ENCODE data around the gene LETM1. TPM values are rescaled to one million over a fixed set of nuclear protein-coding genes. Genes with fewer than 3 reads are reported as not detected.

The LETM1 gene
- total RNA-seq, 1 donor from 2014 or later, result 46.1 TPM

DNA sequence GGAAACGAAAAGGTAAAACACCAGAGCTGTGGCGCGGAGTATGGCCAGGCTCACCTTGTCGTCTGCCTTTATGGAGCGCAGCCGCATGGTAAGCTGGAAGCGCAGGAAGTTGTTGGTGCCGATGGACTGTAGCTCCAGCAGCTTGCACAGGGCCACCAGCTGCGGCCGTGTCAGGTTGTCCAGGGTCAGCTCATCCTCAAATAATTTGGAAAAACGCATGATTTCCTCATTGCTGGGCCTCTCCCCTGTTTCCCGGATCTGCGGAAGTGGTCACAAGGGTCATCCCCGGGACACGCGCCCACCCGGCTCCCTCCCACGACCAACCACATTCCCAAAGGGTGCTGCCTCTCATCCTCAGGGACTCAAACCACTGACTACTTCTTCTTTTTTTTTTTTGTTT, 23.3 kb downstream of the LETM1 start:
- TF ChIP-seq, protein P1, sequence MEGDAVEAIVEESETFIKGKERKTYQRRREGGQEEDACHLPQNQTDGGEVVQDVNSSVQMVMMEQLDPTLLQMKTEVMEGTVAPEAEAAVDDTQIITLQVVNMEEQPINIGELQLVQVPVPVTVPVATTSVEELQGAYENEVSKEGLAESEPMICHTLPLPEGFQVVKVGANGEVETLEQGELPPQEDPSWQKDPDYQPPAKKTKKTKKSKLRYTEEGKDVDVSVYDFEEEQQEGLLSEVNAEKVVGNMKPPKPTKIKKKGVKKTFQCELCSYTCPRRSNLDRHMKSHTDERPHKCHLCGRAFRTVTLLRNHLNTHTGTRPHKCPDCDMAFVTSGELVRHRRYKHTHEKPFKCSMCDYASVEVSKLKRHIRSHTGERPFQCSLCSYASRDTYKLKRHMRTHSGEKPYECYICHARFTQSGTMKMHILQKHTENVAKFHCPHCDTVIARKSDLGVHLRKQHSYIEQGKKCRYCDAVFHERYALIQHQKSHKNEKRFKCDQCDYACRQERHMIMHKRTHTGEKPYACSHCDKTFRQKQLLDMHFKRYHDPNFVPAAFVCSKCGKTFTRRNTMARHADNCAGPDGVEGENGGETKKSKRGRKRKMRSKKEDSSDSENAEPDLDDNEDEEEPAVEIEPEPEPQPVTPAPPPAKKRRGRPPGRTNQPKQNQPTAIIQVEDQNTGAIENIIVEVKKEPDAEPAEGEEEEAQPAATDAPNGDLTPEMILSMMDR (IDR thresholded peaks at IDR 0.05; ENCODE audit: unreplicated experiment), result no peak
- Mint-ChIP-seq H3K27ac (no peak overlapping the region), H3K27me3 (no peaks in the 10 kb centered on the region), H3K4me1 (ENCODE audit: low read depth) (no peaks in the 10 kb centered on the region), H3K36me3 (ENCODE audit: insufficient read depth) (peaks cover 31% of the 10 kb centered on the region), H3K9me3 (ENCODE audit: low read depth) (peaks cover 7% of the 10 kb centered on the region), H3K4me3 (ENCODE audit: low read depth) (no peak overlapping the region)
- DNase-seq (ENCODE audit: low spot score, unreplicated experiment), result no peak

DNA sequence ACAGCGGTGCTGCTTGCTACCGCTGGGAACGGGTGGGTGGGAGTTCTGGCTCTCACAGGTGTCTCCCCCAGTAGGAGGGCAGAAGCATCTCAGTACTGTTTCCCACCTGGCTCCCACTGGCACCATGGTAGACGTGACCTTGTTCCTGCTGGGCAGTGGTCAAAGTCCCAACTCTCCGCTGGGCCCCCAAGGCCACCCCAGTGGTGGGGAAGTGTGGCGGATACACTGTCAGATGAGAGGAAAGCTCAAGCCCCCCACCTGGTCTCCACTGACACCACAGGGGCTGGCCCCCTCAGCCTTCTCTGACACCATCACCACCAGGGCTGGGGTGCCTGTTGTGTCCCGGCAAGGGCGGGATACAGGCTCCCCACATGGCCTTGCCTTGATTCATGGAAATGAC, 24.6 kb downstream of the LETM1 start:
- Mint-ChIP-seq H3K27me3 (no peaks in the 10 kb centered on the region), H3K4me1 (ENCODE audit: low read depth) (no peaks in the 10 kb centered on the region), H3K4me3 (ENCODE audit: low read depth) (no peak overlapping the region), H3K36me3 (ENCODE audit: insufficient read depth) (peaks cover 33% of the 10 kb centered on the region), H3K27ac (peak overlapping the region; percentile 54), H3K9me3 (ENCODE audit: low read depth) (peaks cover 7% of the 10 kb centered on the region)
- TF ChIP-seq, protein P1 (IDR thresholded peaks at IDR 0.05; ENCODE audit: unreplicated experiment), result no peak
- no peak for DNase-seq (ENCODE audit: low spot score, unreplicated experiment)

DNA sequence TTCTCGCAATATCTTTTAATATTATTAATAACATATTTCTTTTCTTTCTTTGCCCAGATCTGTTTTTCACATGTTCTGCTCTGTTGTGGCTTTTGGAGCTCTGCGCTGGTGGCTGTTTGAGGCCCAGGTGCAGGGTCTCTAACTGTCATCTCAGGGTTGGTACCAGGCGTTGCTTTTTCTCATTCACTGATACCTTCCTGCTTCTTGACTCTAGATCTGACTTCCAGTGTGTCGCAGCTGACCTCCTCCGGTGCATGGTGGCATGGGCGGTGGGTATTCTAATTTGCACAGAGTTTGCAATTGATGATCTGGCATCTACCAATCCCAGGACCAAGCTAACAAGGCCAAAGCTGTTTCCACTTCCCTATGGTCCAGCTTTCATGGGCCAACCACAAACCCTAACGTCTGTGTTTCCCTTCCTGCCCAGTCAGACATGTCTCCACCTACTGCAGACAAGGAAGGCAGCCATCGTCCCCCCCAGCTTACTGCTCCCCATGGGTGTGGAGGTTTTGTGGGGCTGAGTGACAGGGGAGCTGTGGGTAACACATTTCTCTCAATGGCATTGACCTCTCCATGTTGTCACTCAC, 25.2 kb downstream of the LETM1 start:
- Mint-ChIP-seq H3K4me3 (ENCODE audit: low read depth) (no peak overlapping the region), H3K27ac (no peak overlapping the region), H3K36me3 (ENCODE audit: insufficient read depth) (peaks cover 36% of the 10 kb centered on the region), H3K27me3 (no peaks in the 10 kb centered on the region), H3K9me3 (ENCODE audit: low read depth) (peaks cover 7% of the 10 kb centered on the region), H3K4me1 (ENCODE audit: low read depth) (no peaks in the 10 kb centered on the region)
- TF ChIP-seq, protein P1 (IDR thresholded peaks at IDR 0.05; ENCODE audit: unreplicated experiment), result no peak
- DNase-seq (ENCODE audit: low spot score, unreplicated experiment), result no peak

DNA sequence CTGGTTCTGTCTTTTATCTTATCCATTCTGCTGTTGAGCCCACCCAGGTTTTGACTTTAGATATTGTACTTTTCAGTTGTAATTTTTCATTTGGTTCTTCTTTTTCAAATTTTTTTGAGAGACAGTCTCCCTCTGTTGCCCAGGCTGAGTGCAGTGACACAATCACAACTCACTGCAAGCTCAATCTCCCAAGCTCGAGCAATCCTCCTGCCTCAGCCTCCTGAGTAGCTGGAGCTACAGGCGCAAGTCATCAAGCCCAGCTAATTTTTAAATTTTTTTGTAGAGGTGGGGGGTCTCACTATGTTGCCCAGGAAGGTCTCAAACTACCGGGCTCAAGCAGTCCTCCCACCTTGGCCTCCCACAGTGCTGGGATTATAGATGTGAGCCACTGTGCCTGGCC, 25.7 kb downstream of the LETM1 start:
- no peak overlapping the region for H3K27ac Mint-ChIP-seq
- peaks cover 7% of the 10 kb centered on the region for H3K9me3 Mint-ChIP-seq (ENCODE audit: low read depth)
- no peaks in the 10 kb centered on the region for H3K4me1 Mint-ChIP-seq (ENCODE audit: low read depth)
- no peak overlapping the region for H3K4me3 Mint-ChIP-seq (ENCODE audit: low read depth)
- H3K36me3 Mint-ChIP-seq (ENCODE audit: insufficient read depth), result peaks cover 36% of the 10 kb centered on the region
- no peak for DNase-seq (ENCODE audit: low spot score, unreplicated experiment)
- TF ChIP-seq, protein P1 (IDR thresholded peaks at IDR 0.05; ENCODE audit: unreplicated experiment), result no peak
- H3K27me3 Mint-ChIP-seq, result no peaks in the 10 kb centered on the region

DNA sequence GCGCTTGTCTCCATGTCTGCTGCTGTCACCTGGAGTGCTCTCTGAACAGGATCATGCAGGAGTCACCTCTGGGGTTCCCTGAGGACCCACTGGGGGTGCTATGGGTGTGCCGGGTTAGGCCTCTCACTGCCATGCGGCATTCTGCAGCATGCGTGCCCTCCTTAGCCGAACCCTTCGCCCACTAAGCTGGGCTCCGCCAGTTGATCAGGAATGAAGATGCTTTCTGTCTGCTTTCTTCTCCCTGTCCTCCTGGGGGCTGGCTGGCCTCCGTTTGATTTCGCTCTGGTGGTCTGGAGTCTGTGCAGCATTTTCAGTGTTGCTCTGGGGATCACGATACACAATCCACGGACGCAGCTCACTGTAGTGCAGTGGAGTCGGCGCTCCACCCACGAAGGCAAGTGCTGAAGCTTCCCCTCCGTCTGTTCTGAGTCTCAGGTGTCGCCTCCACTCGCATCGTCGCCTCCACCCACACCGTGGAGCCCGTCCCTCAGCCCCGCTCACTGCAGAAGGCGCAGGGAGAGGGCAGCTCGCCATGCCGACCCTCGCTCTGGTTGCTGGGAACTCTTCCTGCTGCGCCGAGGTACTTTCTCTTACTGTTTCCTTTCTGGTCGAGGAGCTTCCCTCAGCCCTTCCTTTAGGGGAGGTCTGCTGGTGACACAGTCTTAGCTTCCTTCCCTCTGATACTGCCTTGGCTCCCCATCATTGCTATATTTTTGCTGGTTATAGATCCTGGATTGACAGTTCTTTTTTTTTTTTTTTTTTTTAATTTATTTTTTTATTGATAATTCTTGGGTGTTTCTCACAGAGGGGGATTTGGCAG, 29.2 kb downstream of the LETM1 start:
- DNase-seq (ENCODE audit: low spot score, unreplicated experiment), result no peak
- Mint-ChIP-seq H3K27ac (no peak overlapping the region), H3K36me3 (ENCODE audit: insufficient read depth) (peaks cover 36% of the 10 kb centered on the region), H3K4me1 (ENCODE audit: low read depth) (no peaks in the 10 kb centered on the region), H3K9me3 (ENCODE audit: low read depth) (peaks cover 7% of the 10 kb centered on the region), H3K27me3 (no peaks in the 10 kb centered on the region), H3K4me3 (ENCODE audit: low read depth) (no peak overlapping the region)
- TF ChIP-seq, protein P1 (IDR thresholded peaks at IDR 0.05; ENCODE audit: unreplicated experiment), result no peak

Measured in progenitor cell of endocrine pancreas (in vitro differentiated cells).